SK-MEL-5 (cell line): ENCODE data around the gene MCF2L2. TPM values are rescaled to one million over a fixed set of nuclear protein-coding genes. Genes with fewer than 3 reads are reported as not detected.
"Not testable (repeated sequence)": the region's sequence is repeated elsewhere in the genome, so short reads cannot be mapped to it uniquely, and the experiment has no call there.

Experiments
- DNase-seq: peaks from one replicate; pipeline ENCODE4 v3.0.0-alpha.2; 2016; ENCODE audit warnings: low read depth, low spot score
- in situ Hi-C: cut with HindIII; loops from 2 replicates; pipeline ENCODE4 v1.10.0; 2016; ENCODE audit warnings: low sequenced_read_pairs, high pct_unique_total_duplicates, low pct_unique_long_range_greater_than_20kb
- polyA plus RNA-seq, 2 experiments: library from polyadenylated mRNA; depleted of rRNA; stranded (reverse); fragments of >200 nt; gene quantifications; 2 replicates each; pipeline ENCODE4 v1.2.3, GENCODE V29; 2015
- total RNA-seq: library from RNA; depleted of rRNA; stranded (reverse); fragments of >200 nt; shearing (Covaris generic); gene quantifications from 2 replicates; pipeline ENCODE4 v1.2.3, GENCODE V29; 2014; rRNA removed

MCF2L2 gene, protein sequence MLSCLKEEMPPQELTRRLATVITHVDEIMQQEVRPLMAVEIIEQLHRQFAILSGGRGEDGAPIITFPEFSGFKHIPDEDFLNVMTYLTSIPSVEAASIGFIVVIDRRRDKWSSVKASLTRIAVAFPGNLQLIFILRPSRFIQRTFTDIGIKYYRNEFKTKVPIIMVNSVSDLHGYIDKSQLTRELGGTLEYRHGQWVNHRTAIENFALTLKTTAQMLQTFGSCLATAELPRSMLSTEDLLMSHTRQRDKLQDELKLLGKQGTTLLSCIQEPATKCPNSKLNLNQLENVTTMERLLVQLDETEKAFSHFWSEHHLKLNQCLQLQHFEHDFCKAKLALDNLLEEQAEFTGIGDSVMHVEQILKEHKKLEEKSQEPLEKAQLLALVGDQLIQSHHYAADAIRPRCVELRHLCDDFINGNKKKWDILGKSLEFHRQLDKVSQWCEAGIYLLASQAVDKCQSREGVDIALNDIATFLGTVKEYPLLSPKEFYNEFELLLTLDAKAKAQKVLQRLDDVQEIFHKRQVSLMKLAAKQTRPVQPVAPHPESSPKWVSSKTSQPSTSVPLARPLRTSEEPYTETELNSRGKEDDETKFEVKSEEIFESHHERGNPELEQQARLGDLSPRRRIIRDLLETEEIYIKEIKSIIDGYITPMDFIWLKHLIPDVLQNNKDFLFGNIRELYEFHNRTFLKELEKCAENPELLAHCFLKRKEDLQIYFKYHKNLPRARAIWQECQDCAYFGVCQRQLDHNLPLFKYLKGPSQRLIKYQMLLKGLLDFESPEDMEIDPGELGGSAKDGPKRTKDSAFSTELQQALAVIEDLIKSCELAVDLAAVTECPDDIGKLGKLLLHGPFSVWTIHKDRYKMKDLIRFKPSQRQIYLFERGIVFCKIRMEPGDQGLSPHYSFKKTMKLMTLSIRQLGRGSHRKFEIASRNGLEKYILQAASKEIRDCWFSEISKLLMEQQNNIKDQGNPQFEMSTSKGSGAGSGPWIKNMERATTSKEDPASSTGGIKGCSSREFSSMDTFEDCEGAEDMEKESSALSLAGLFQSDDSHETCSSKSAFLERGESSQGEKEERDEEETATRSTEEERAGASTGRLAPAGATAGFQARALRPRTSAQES
- 0.79 and 1.0 TPM in 2 replicates for total RNA-seq
- 0.14 and 1.0 TPM in 2 replicates for polyA plus RNA-seq (2015; cell fraction: cytosol; rRNA removed)
- polyA plus RNA-seq (2015; cell fraction: nucleus; rRNA removed): 3.7 and 8.9 TPM in 2 replicates

- in situ Hi-C loops: no loop called here
- peak; percentile 55 for DNase-seq
These were observed at the start of gene MCF2L2 for GRCh38 chr3:183428447-183429211. Gene MCF2L2, minus strand, starts transcription at chr3:183428619. Its CDS starts 642 bp downstream, at chr3:183427977.

DNA sequence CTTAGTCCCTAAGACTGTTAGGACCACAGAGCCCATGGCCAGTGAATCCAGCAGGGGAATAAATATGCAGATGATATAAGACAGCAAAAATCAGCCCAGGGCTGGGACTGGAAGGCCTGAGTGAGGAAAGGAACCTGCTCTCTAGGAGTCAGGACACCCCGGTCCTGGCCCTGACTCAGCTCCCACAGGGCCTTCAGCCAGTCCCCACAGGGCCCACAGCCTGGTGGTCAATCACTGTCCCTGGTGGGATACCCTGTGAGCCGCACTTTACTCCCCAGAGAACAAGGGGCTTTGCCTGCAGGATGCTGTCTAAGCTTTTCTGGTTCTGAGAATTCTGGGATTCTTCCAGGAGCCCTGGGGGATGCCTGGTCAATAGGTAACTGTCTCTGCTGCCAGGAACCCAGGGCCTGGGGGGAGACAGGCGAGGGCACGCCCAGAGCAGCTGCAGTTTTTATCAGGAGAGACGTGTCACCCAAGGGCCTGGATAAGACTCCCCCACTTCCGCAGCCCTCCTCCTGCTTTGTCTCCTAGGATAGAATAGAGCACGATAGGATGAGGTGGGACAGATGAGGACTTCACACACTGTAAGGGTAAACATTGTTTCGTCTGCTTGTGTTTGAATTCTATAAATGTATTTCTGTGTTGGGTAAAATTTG is 49.5 kb upstream of the MCF2L2 start:
- no peak for DNase-seq
- in situ Hi-C loops: no loop called here

GRCh38 chr3:183475764-183476162 is 47.3 kb upstream of the MCF2L2 start:
- DNase-seq, in situ Hi-C loops: not testable (repeated sequence)

DNA sequence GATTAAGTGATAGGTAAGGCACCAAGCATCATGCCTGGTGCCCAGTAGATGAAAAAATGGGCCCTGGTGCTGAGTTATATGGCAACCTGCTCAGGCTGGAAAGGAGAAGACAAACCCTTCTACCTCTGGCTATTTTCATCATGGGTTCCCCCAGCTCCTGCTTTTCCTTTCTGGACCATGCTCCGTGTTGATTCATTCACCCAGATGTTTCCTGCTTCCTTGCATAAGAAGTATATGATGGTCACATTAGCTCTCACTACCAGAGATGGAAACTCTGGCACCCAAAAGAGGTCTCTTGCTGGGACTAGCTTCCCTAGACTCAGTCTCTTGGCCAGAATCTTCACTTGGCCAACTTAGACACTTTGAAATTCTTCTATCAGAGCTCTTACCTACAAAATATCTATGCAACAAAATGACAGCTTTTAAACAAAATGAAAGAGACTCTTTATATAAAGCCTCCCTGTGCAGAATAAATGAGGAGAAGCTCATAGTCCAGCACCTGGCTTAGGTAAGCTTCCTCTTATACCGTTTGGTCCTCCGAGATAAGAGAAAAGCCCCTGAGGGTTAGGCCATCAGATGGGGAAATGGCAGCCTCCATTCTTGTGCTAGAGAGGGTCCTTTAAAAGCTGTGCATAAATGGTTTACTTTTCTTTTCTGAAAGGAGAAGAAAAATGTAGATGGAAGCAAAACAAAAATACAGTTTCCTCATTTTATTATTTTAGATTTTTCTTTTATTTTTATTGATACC is 46.8 kb upstream of the MCF2L2 start:
- in situ Hi-C loops: no loop called here
- DNase-seq: no peak

DNA sequence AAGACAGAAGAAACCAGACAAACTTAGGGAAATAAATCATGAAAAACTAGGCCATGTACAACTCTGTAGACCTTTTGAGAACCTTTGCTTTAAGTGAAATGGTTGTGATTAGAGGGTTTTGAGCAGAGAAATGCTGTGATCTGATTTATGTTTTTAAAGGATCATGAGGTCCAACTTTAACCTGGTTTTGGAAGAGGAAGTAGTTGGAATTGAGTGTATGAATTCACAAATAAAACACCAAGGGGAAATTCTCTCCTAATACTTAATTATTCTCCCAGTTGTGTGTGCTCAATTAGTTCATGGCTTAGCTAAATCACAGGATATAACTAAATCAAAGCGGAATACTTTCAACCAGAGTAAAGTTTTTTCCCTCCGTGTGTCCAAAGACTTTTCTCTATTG is 45.5 kb upstream of the MCF2L2 start:
- in situ Hi-C loops: no loop called here
- no peak for DNase-seq

DNA sequence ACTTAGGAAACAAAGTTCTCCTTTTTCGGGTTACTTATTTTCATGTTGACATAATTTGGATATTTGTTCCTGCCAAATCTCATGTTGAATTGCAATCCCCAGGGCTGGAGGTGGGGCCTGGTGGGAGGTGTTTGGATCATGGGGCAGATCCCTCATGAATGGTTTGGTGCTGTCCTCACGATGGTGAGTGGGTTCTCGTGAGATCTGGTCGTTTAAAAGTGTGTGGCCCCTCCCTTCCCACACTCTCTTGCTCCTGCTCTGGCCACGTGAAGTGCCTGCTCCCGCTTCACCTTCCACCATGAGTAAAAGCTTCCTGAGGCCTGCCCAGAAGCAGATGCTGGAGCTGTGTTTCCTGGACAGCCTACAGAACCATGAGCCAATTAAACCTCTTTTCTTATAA is 43.7 kb upstream of the MCF2L2 start:
- in situ Hi-C loops: no loop called here
- no peak for DNase-seq

- DNase-seq: peak; percentile 24
- in situ Hi-C loops: no loop called here
These were observed 40.0 kb upstream of the MCF2L2 start for GRCh38 chr3:183468424-183468823.

- in situ Hi-C loops: no loop called here
- no peak for DNase-seq
These were observed 38.2 kb upstream of the MCF2L2 start for GRCh38 chr3:183466575-183466974.

DNA sequence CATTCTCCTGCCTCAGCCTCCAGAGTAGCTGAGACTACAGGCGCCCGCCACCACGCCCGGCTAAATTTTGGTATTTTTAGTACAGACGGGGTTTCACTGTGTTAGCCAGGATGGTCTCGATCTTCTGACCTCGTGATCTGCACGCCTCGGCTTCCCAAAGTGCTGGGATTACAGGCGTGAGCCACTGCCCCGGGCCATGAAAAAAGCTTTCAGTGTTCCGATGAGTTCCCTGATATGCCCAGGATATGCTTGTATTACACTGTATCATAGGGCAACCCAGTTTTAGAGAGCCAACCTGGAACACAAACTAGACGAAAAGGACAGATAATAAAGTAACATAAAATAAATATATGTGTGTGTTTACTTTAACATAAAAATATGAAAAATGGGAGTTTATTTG is 37.3 kb upstream of the MCF2L2 start:
- in situ Hi-C loops, DNase-seq: not testable (repeated sequence)

GRCh38 chr3:183464480-183464879 is 36.1 kb upstream of the MCF2L2 start:
- in situ Hi-C loops: no loop called here
- DNase-seq: no peak

DNA sequence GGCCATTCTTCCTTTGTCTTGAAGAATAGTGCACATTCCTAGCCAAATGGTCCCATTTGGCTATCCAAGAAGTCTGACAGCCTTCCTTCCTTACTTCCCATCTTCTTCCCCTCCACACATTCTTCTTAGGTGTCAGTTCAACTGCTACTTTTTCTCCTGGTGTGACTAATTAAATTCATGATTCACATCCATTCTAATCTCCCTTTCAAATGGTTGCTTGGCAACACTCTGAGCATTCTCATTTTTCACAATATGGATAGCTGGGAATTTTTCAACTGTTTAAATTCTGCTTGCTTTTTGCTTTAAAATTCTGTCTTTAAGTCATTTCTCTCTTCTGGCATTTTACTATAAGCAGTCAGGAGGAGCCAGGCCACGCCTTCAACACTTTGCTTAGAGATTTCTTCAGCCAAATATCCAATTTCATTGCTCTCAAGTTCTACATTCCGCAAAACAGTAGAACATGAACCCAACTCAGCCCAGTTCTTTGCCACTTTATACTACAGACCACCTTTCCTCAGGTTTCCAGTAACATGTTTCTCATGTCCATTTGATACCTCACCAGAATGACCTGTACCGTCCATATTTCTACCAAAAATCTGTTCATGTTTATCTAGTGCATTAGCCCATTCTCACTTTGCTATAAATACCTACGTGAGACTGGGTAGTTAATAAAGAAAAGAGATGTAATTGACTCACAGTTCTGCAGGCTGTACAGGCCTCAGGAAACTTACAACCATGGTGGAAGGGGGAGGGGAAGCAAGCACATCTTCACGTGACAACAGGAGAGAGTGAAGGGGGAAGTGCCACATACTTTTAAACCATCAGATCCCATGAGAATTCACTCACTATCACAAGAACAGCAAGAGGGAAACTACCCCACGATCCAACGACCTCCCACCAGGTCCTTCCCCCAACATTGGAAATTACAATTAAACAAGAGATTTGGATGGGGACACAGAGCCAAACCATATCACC is 31.9 kb upstream of the MCF2L2 start:
- no peak for DNase-seq

DNA sequence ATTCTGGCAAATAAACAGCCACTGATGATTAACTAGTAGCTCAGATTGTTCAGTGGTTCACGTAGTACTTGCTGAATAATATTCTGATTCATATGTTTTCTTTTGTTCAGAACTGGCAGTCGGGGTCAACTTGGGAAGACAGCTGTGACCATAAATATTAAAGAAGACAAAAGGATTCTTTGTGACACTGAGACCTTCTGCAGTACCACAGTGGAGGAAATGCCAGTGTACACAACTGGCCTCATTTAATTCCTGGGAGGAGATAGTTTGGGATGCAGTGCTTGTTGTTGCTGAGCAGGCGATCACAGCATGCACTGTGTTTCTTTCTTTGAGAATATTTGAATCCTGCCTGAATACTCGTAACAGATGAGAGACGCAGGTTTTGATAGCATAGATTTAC is 26.7 kb upstream of the MCF2L2 start:
- in situ Hi-C loops: no loop called here

More for the DNA sequence above, 31.9 kb upstream of the MCF2L2 start:
- in situ Hi-C loops: no loop called here

DNA sequence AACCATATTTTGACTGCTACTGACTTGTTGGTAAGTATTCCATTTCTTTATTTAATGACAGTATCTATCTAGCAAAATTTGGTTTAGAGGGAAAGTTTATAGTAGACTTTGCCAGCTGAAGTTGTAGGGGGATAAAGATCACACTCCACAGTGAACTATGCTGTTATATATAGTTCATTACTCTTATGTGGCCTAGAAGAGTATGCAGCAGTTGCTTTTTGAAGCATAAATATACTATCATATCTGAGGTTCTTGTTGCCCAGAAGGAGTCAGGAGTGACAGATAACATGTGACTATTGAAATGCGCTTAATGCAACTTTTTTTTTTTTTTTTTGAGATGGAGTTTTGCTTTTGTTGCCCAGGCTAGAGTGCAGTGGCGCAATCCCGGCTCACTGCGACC is 25.6 kb upstream of the MCF2L2 start:
- in situ Hi-C loops: no loop called here
- no peak for DNase-seq

More for the DNA sequence above, 26.7 kb upstream of the MCF2L2 start:
- DNase-seq: peak; percentile 96

DNA sequence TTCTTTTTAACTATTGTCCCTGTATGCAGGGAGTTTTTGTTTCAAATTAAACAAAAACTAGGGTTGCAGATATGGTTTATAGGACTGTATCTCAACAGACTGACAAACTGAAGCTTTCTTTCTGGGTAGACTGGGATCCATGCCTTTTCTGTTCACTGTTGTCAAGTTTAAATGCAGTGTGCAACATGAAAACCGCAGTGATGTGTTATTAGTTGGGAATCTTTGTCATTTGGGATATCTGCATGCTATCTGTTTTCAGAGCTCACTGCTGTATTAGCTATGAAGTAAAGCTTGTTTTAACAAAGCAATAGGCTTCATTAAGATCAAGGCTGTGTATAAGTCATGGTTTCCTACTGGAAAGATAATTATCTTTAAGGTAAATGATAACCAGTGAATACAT is 21.4 kb upstream of the MCF2L2 start:
- DNase-seq: no peak
- in situ Hi-C loops: no loop called here

- DNase-seq: peak; percentile 48
- in situ Hi-C loops: no loop called here
These were observed 21.0 kb upstream of the MCF2L2 start for GRCh38 chr3:183449391-183449790.
